Vagina (tissue), 2 donors: ENCODE measurements around the gene ZBTB38. TPM values are rescaled to one million over a fixed set of nuclear protein-coding genes. Genes with fewer than 3 reads are reported as not detected.
A peak's percentile ranks its signal among the peaks of the same experiment; 100 is the strongest.

Experiments
- DNase-seq, 2 donors: peaks; one replicate each; pipeline ENCODE4 v3.0.0-alpha.2; 2017; ENCODE audit errors: extremely low spot score in 2 of 2
- H3K27ac ChIP-seq: fragments of 200-600 bp; sonication (generic); one replicate; pipeline ENCODE4 v1.5.1; 2019
- H3K27me3 ChIP-seq: fragments of 200-600 bp; sonication (generic); one replicate; pipeline ENCODE4 v1.5.1; 2019
- H3K36me3 ChIP-seq, 2 donors: fragments of 200-600 bp; sonication (generic); one replicate each; pipeline ENCODE4 v1.5.1; 2017 to 2019
- H3K4me1 ChIP-seq: fragments of 200-600 bp; sonication (generic); one replicate; pipeline ENCODE4 v1.5.1; 2019
- H3K4me3 ChIP-seq, 2 donors: fragments of 200-600 bp; sonication (generic); 1 replicate in 1 of 2; 2 replicates in 1 of 2; pipeline ENCODE4 v1.5.1; 2016 to 2019
- H3K9me3 ChIP-seq: fragments of 200-600 bp; sonication (generic); one replicate; pipeline ENCODE4 v1.5.1; 2019
- POLR2A ChIP-seq, 2 donors: fragments of 450-650 bp; IDR thresholded peaks; one replicate each; pipeline ENCODE4 v1.6.1; 2017; ENCODE audit warnings: antibody characterized with exemption in 2 of 2, mild to moderate bottlenecking in 2 of 2, moderate library complexity in 2 of 2
- POLR2AphosphoS5 ChIP-seq, 2 donors: sonication (generic); formaldehyde crosslinking; IDR thresholded peaks; one replicate each; pipeline ENCODE4 v1.9.0; 2017; ENCODE audit warnings: antibody characterized with exemption in 2 of 2, mild to moderate bottlenecking in 2 of 2, low read depth in 1 of 2; ENCODE audit not compliant: insufficient read depth in 1 of 2
- intact Hi-C: fragments of 100-400 bp; cut with DNase I; formaldehyde crosslinking; loops from one replicate; pipeline ENCODE4 v1.15.1; 2023
- total RNA-seq: library from RNA; depleted of rRNA; stranded (reverse); fragments of >200 nt; gene quantifications from one replicate; pipeline ENCODE4 v1.2.3, GENCODE V29; 2016
- TF ChIP-seq, protein P1 (sequence below), 3 experiments: fragments of 450-650 bp in 2 of 3; fragments of 200-600 bp in 1 of 3; sonication (generic) in 1 of 3; IDR thresholded peaks; one replicate each; pipeline ENCODE4 v1.5.1; 2017 to 2019; ENCODE audit warnings: antibody characterized with exemption in 3 of 3, mild to moderate bottlenecking in 2 of 3, moderate library complexity in 2 of 3

Gene ZBTB38
- total RNA-seq, 1 donor from 2014 or later: 88.6 TPM

DNA sequence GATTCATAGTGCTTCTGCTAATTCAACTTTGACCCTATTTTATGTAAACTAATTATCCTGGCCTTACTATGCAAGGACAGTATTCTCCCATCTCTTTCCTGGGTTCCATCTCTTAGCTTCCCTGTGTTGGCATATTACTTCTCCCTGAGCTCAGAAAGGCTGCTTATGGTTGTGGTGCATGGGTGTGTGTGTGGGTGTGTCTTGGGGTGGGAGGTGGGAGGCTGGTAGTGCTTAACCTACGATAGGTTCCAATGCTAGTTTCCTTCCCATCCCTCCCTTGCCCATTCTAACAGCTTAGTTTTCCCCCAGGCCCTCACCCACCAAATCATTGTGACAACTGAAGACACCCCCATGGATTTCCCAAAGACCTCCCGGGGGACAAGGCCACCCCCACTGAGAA lies 22.8 kb upstream of the ZBTB38 start:
- no peaks in the 10 kb centered on the region for H3K9me3 ChIP-seq
- no peak overlapping the region for H3K4me3 ChIP-seq
- no peaks in the 10 kb centered on the region for H3K36me3 ChIP-seq
- intact Hi-C loops: no loop called here
- H3K27me3 ChIP-seq: no peaks in the 10 kb centered on the region
- DNase-seq: no peak
- H3K27ac ChIP-seq: no peak overlapping the region
- H3K4me1 ChIP-seq: no peaks in the 10 kb centered on the region
- no peak for TF ChIP-seq POLR2AphosphoS5 (IDR thresholded peaks at IDR 0.05; ENCODE audit: insufficient read depth in 1 of 2, low read depth in 1 of 2)
- no peak for TF ChIP-seq POLR2A (IDR thresholded peaks at IDR 0.05)
- TF ChIP-seq, protein P1, sequence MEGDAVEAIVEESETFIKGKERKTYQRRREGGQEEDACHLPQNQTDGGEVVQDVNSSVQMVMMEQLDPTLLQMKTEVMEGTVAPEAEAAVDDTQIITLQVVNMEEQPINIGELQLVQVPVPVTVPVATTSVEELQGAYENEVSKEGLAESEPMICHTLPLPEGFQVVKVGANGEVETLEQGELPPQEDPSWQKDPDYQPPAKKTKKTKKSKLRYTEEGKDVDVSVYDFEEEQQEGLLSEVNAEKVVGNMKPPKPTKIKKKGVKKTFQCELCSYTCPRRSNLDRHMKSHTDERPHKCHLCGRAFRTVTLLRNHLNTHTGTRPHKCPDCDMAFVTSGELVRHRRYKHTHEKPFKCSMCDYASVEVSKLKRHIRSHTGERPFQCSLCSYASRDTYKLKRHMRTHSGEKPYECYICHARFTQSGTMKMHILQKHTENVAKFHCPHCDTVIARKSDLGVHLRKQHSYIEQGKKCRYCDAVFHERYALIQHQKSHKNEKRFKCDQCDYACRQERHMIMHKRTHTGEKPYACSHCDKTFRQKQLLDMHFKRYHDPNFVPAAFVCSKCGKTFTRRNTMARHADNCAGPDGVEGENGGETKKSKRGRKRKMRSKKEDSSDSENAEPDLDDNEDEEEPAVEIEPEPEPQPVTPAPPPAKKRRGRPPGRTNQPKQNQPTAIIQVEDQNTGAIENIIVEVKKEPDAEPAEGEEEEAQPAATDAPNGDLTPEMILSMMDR (IDR thresholded peaks at IDR 0.05): no peak

DNA sequence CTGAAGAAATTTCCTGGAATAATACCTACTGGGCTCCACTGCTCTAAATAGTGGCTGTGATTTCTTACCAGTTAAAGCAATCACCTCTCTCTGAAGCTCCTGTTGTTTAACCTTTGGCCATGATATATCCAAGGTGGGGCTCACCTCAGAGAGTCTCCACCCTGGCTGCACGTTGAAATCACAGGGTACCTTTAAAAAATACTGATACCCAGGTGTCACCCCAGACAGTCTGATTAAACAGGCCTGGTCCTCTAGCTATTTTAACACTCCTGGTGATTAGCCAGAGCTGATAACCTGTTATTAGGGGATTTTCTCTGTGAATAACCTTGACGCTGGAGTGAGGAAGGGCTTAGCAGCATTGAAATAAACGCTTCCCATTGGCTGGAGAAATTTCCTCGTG lies 22.3 kb upstream of the ZBTB38 start:
- no peak overlapping the region for H3K27ac ChIP-seq
- no peaks in the 10 kb centered on the region for H3K27me3 ChIP-seq
- H3K9me3 ChIP-seq: no peaks in the 10 kb centered on the region
- TF ChIP-seq, protein P1 (IDR thresholded peaks at IDR 0.05): no peak
- TF ChIP-seq POLR2AphosphoS5 (IDR thresholded peaks at IDR 0.05; ENCODE audit: insufficient read depth in 1 of 2, low read depth in 1 of 2) (no peak), POLR2A (IDR thresholded peaks at IDR 0.05) (no peak)
- H3K4me1 ChIP-seq: no peaks in the 10 kb centered on the region
- H3K4me3 ChIP-seq: no peak overlapping the region
- DNase-seq: no peak
- intact Hi-C loops: no loop called here
- no peaks in the 10 kb centered on the region for H3K36me3 ChIP-seq

DNA sequence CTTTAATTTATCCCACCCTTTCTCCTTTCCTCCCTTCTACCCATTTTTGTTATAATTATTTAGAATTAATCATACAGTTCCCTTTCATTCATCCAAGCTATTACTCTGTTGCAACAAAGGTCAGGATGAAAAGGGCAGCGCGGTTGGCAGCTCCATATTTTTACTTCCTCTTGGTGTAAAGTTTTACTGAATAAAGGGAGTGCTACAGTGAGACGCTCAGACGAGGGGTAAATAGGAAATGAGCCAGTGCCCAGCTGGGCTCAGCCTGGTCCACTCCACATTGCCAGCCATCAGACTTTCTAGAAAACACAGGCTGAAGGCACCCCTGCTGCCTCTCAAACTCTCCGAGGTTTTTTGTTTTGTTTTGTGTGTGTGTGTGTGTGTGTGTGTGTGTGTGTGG lies 21.9 kb upstream of the ZBTB38 start:
- intact Hi-C loops: no loop called here
- H3K27ac ChIP-seq: no peak overlapping the region
- H3K9me3 ChIP-seq: no peaks in the 10 kb centered on the region
- H3K36me3 ChIP-seq: no peaks in the 10 kb centered on the region
- no peaks in the 10 kb centered on the region for H3K4me1 ChIP-seq
- no peaks in the 10 kb centered on the region for H3K27me3 ChIP-seq
- TF ChIP-seq POLR2A (IDR thresholded peaks at IDR 0.05) (no peak), POLR2AphosphoS5 (IDR thresholded peaks at IDR 0.05; ENCODE audit: insufficient read depth in 1 of 2, low read depth in 1 of 2) (no peak)
- TF ChIP-seq, protein P1 (IDR thresholded peaks at IDR 0.05): no peak
- DNase-seq: peak in 1 of 2 donors; percentile 19
- no peak overlapping the region for H3K4me3 ChIP-seq

DNA sequence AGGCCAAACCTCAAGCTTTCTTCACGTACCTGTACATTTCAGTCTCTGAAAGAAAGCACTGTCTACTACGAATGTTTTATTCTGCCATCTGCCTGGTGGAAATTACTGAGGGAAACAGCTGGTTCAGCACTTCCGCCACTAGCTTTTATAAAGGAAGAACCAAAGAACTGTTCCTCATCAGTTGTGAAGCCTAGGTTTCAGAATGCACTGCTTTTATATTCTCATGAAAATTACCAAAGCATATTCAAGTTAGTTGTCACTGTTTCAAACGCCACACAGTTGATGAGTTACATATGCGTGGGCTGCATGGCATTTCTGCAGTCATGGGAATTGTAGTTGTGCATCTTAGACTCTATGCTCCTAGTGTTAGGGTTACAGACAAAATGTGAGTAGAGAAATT lies 21.5 kb upstream of the ZBTB38 start:
- no peak for DNase-seq
- Histone ChIP-seq H3K27me3 (no peaks in the 10 kb centered on the region), H3K4me1 (no peaks in the 10 kb centered on the region), H3K9me3 (no peaks in the 10 kb centered on the region), H3K4me3 (no peak overlapping the region), H3K36me3 (no peaks in the 10 kb centered on the region), H3K27ac (no peak overlapping the region)
- TF ChIP-seq, protein P1 (IDR thresholded peaks at IDR 0.05): no peak
- TF ChIP-seq POLR2A (IDR thresholded peaks at IDR 0.05) (no peak), POLR2AphosphoS5 (IDR thresholded peaks at IDR 0.05; ENCODE audit: insufficient read depth in 1 of 2, low read depth in 1 of 2) (no peak)
- intact Hi-C loops: no loop called here

DNA sequence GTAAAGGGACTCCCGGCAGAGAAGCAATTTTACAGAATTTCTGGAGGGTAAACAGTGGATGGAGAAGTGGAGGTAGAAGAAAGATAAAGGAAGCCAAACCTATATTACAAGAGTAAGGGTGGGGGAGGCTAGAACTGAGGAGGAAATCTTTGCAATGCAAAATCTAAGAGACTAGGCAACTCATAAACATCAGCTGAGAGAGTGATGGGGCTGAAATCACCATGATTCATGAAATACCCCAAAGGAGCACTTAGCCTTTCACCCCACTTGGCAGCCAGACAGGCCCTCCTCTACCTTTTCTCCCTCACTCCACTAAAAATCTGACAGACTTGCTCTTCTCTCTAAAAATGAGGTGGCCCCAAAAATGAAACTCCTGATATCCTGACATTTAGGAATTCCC lies 19.5 kb upstream of the ZBTB38 start:
- Histone ChIP-seq H3K4me3 (no peak overlapping the region), H3K4me1 (no peaks in the 10 kb centered on the region), H3K9me3 (no peaks in the 10 kb centered on the region), H3K36me3 (no peaks in the 10 kb centered on the region), H3K27ac (no peak overlapping the region), H3K27me3 (no peaks in the 10 kb centered on the region)
- DNase-seq: no peak
- intact Hi-C loops: no loop called here
- TF ChIP-seq POLR2A (IDR thresholded peaks at IDR 0.05): no peak
- TF ChIP-seq, protein P1 (IDR thresholded peaks at IDR 0.05): no peak
- no peak for TF ChIP-seq POLR2AphosphoS5 (IDR thresholded peaks at IDR 0.05; ENCODE audit: insufficient read depth in 1 of 2, low read depth in 1 of 2)
